HCT116 (cell line): ENCODE measurements around the gene KMT5C.

Experiments
- CTCF ChIP-seq, 3 experiments: fragments of 200-600 bp in 1 of 3; sonication (generic) in 1 of 3; IDR thresholded peaks in 2 of 3; conservative IDR thresholded peaks in 1 of 3; 2 replicates each; pipeline ENCODE4 v1.5.1; 2012 to 2017; ENCODE audit warnings: low read depth in 2 of 3, low read length in 2 of 3, antibody characterized with exemption in 1 of 3, borderline replicate concordance in 1 of 3, control low read depth in 1 of 3, mild to moderate bottlenecking in 1 of 3, mixed read lengths in 1 of 3, mixed run types in 1 of 3, moderate library complexity in 1 of 3; ENCODE audit not compliant: insufficient read depth in 1 of 3
- EZH2 ChIP-seq: fragments of 200-600 bp; sonication (generic); IDR thresholded peaks from 2 replicates; pipeline ENCODE4 v1.6.1; 2017; ENCODE audit warnings: antibody characterized with exemption, mixed run types
- MAX ChIP-seq: IDR thresholded peaks from 2 replicates; pipeline ENCODE4 v1.6.1; 2012
- POLR2A ChIP-seq: IDR thresholded peaks from 2 replicates; pipeline ENCODE4 v1.7.0; 2011; ENCODE audit warnings: borderline replicate concordance; ENCODE audit not compliant: insufficient read depth, insufficient read length; ENCODE audit errors: extremely low read depth
- RAD21 ChIP-seq: IDR thresholded peaks from 2 replicates; pipeline ENCODE4 v1.6.1; 2012; ENCODE audit warnings: low read depth, mild to moderate bottlenecking
- SRF ChIP-seq: IDR thresholded peaks from 2 replicates; pipeline ENCODE4 v1.6.1; 2012; ENCODE audit warnings: low read depth

GRCh38 chr19:55365245-55365644, 25.6 kb downstream of the KMT5C start:
- no peak for TF ChIP-seq EZH2
- no peak for TF ChIP-seq POLR2A
- TF ChIP-seq CTCF (IDR thresholded peaks at IDR 0.05 in 2 of 3, conservative IDR thresholded peaks at IDR 0.05 in 1 of 3; ENCODE audit: borderline replicate concordance in 1 of 3, insufficient read depth in 1 of 3, low read depth in 2 of 3, low read length in 2 of 3), result no peak
- TF ChIP-seq SRF, result no peak
- no peak for TF ChIP-seq RAD21
- no peak for TF ChIP-seq MAX
